ENCODE data around the gene PTPRD.

PTPRD gene

GRCh38 chr9:8806150-8806549 lies 1806.7 kb downstream of the PTPRD start:
- DNase-seq, result no peak

DNA sequence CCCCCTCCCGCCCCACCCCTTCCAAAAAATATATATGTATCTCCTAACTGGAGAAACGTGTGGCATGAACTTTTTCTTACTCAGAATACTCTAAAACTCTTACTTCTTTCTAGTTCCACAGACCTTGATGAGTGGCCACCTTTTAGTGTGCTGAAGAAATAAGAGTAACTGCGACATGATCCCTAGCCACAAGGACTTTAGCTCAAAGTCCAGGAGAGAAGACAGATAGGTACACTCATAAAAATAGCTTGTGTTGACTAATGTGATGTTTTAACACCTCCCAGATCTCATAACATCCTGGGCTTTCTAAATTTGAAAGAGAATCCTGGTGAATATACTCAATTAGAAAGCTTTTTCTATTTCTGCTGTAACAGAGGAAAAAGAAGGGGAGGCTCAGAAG lies 1808.2 kb downstream of the PTPRD start:
- DNase-seq, result no peak

GRCh38 chr9:8802242-8802641 lies 1810.6 kb downstream of the PTPRD start:
- DNase-seq, result no peak

GRCh38 chr9:8800196-8800595 lies 1812.6 kb downstream of the PTPRD start:
- no peak for DNase-seq

DNA sequence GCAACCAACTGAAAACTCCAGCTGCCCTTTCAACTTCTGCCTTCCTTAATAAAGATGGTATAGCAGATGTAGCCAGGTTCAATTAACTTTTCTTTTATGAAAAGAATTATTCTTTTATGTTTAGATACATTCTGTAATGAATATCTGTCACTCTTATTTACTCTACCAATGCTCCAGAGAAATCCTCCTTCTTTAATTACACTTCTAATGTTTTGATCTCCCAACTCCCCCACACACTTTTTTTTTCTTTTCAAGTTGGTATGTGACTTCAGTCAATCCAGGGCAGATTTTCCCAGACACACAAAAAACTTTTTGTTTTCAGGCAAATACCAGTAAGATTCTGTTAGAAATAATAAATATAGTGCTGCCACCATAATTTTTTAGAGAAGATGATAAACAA lies 1813.2 kb downstream of the PTPRD start:
- no peak for DNase-seq

GRCh38 chr9:8799206-8799605 lies 1813.6 kb downstream of the PTPRD start:
- DNase-seq, result no peak

DNA sequence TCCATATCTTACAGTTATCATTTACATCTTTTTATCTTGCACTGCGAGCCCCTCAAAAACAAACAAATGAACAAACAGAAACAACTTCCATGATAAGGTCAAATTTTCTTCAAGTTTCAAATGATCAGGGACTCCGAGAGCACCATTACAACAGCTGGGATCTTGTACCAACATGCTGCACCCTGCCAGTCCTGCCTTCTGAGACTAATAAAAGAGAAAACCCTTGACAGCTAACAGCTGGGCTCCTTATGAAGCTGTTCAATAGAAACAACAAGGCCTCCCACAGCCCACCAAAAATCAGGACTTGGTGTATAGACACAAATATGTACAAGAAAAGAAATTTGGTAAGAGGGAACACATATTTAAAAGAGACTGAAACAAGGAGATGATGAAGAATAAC lies 1828.0 kb downstream of the PTPRD start:
- DNase-seq, result peak; percentile 6 to 66

DNA sequence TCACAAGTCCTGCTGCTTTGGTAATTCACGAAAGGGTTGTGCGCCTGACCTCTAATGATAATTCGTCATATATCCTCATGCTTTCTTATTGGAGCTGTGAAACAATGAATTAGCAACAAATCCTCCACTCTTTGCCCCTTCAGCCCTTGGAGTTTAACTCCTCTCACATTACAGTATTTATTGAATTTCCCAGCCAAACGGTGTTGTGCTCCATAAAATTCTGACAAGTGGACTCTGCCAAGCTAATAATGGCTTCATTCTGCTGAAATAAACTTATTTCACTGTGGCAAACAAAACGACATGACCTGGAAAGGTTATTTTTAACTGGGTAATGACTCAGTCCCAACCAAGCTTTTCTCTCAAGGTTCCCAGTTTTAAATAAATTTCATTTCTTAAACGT lies 1828.9 kb downstream of the PTPRD start:
- no peak for DNase-seq

DNA sequence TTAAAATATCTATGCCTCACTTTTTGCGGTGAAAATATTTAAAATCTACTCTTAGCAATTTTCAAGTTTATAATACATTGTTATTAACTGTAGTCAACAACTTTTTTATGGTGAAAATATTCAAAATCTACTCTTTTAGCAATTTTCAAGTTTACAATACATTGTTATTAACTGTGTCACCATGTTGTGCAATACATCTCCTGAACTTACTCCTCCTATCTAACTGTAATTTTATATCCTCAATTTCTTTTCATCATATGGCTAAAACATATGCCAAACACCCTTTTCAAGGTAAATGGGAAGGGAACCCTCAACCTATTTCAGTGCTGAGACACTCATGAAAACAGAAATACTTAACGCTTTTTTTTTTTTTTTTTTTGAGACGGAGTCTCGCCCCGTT lies 1830.6 kb downstream of the PTPRD start:
- DNase-seq, result no peak

DNA sequence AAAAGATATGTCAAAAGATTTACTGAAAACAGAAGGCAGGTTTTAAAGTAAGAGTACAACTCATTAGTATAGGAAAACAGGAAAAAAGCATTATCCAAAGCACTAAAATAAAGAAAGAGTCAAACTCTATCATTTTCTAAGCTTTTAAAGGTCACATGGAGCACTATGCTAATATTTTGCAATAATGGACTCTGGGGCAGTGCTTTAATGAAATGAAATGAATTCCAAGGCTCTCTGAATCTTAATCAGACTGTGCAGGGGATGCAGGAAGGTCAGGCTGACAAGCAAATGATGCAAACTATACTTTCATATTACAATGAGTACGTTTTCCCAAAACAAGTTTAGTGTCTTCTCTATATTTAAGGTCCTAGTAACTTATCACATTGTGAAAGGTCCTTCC lies 1831.3 kb downstream of the PTPRD start:
- no peak for DNase-seq

GRCh38 chr9:8780386-8780785 lies 1832.4 kb downstream of the PTPRD start:
- no peak for DNase-seq

DNA sequence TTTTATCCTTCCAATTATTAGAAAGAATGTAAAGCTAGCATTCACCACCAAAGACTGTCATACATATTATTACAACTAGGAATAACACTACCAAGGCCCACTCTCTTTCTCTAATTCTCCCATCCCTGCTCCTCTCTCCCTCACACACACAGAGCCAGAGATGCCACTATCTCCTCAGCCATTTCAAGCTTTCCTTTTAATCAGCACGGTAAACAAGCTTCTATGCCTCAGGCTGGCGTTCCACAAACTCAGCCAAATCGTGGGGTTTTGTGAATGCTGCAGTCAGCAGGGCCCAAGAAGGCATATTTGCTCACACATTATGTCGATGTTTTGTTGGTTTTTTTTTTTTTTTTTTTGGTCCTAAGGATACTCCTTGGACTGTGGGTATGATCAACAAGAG lies 1833.3 kb downstream of the PTPRD start:
- DNase-seq, result no peak

- no peak for DNase-seq
These were observed 1834.4 kb downstream of the PTPRD start for GRCh38 chr9:8778356-8778755.

DNA sequence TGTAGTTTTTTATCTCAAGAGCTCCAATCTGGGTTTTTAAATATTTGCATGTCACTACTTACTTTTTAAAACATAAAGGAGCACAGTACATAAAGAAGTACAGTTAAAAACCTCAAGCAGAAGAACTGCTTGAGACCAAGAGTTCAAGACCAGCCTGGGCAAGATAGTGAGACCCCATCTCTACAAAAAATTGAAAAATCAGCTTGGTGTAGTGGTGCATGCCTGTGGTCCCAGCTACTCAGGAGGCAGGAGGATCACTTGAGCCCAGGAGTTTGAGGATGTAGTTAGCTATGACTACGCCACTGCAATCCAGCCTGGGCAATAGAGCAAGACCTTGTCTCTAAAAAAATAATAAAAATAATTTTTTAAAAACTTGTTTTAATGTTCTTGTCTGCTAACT lies 1840.5 kb downstream of the PTPRD start:
- DNase-seq, result no peak

GRCh38 chr9:8769153-8769552 lies 1843.6 kb downstream of the PTPRD start:
- no peak for DNase-seq

DNA sequence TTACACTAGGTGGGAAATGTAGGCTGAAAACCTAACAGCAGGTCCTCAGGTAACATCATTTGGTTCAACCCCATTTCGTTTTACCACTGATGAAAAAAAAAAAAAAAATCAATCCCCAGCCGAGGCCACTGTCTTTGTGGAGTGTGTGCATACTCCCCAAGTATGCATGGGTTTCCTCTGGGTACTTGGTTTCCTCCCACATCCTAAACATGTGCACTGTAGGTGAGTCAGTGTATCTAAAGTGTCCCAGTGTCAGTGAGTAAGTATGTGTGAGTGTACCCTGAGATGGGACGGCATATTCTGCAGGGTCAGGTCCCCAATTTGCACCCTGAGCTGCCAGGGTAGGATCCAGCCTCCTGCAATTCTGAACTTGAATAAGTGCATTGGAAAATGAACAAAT lies 1846.7 kb downstream of the PTPRD start:
- no peak for DNase-seq

DNA sequence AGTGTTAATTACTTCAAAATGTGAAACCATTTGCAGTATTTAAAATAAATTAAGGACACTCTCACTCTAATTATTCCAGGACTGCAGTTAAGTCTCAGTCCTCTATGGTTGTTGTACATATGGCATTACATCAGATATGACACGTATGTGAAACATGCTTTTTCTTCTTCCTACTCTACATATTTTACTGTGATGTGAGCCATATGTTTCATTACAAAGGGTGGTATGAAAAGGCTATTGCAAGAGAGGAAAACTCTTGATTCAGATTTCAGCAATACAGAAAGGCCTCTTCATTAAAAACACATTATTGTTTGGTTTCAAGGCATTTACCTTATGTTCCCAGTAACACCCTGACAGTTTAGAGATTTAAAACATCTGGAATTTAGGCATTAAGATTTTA lies 1848.8 kb downstream of the PTPRD start:
- peak in 1 of 2 experiments; percentile 47 for DNase-seq

DNA sequence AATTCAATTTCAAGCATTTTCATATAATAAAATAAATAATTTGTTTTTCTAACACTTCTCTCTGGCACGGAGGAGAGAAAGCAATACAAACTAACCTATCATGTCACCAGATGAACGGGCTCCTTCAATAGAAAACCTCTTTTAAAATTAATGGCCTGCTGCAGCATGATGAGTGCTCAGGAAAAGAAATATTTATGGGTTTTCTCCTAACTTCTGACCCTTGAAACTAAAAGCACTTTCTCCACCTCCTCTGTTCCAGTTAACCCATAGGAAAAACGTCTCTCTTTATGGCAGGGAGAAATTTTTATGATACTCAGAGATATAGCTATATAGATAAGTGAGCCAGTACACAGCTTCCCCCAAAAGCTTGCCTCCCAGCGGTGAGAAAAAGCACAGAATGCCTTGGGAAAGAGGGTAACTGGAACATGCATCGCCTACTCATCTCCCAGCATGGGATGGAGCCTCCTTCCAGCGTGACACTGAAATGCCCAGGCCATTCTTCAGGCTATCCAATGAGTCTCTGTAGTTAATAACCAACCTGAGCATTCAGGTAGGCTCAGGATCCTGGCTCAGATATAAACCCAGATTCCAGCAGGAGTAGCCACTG lies 1850.2 kb downstream of the PTPRD start:
- no peak for DNase-seq

- no peak for DNase-seq
These were observed 1852.6 kb downstream of the PTPRD start for GRCh38 chr9:8760000-8760767.

DNA sequence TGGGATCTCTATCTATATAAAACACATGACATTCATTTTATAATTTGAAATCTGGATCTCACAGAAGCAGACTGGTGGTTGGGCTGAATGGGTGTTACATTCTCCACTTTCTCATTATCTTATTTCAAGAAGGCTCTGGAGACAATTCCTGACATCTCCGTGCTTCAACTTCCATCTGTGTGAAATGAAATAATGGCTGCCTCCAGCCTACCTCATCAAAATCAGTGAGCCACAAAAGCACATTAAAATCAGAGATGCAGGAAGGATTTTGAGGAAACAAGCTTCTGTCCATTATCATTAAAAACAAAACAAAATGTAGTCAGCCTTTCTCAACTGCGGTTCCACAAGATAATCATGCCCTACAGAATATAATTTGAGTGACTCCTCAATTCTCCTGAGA lies 1854.9 kb downstream of the PTPRD start:
- DNase-seq, result no peak

GRCh38 chr9:8754751-8755150 lies 1858.1 kb downstream of the PTPRD start:
- peak in 1 of 2 experiments; percentile 64 for DNase-seq

GRCh38 chr9:8751406-8751930 lies 1861.3 kb downstream of the PTPRD start:
- no peak for DNase-seq

- no peak for DNase-seq
These were observed 1862.2 kb downstream of the PTPRD start for GRCh38 chr9:8750639-8751051.

GRCh38 chr9:8745347-8745746 lies 1867.5 kb downstream of the PTPRD start:
- DNase-seq, result no peak

- no peak for DNase-seq
These were observed 1873.9 kb downstream of the PTPRD start for GRCh38 chr9:8738945-8739344.

Data from NCI-H524 (cell line).